ENCODE data around the gene LAMB3.

The LAMB3 gene

DNA sequence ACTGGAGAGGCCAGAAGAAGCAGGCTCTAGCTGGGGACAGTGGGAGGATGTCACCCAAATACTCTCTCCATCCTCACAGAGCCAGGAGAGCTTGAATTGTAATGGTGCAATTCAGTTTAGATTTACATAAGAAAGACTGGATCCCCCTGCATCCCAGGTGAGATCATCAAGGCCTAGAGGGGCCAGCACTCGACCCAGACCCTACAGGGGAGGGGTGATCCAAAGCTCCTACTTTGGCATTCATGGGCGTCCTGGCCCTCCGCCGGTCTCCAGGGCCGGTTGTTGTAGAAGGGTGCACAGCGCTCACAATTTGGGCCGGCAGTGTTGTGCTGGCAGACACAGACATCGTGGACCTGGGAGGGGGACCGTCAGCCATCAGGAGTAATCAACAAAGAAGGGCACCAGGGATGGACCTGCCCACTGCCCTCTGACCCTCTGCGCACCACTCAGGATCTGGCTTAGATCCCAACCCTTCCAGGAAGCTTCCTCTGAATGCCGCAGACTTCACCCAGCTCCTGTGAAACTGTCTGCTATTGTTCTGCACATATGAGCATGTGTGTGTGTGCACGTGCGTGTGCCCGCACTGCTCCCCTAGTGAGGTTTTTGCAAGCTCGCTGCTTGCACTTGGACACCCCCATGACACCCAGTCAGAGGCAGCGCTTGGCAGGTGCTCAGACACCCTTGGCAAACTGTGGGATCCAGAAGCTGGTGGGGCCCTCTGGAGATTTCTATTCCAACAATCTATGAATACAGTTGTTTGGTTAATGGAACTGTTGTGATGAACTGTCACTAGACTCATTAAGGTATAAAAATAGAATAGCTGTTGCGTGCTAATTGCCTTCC is 21.6 kb downstream of the LAMB3 start:
- DNase-seq, result no peak

DNA sequence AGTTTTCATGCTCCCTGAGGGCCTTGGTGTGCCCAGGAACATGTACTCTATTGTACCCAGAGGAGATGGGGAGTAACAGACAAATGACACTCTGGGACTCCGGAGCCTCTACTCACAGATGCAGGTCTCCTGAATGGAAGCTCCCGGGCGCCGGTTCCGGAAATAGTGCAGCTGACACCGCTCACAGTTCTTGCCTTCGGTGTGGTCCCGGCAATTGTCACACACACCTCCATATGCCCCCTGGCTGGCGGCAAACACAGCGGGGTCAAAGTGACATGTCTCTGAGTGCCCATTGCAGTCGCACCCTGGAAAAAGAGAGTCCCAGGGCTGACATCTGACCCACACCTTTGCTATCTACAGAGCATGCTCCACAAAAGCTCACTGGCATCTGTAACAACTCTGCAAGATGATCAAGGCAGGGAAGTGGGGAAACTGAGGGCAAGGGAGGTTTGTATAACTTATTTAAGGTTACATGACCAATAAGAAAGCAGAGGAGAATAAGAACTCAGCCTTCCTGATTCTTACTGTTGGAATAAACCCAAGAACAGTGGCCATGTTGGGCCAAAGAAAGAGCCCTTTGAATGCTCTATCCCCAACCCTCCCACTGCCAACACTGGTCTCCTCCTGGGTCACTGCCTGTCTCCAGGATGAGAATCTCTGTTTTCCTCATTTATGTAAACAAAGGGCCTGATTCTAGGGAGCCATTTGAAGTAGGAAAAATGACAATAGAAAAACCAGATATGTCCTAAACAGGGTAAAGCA is 22.4 kb downstream of the LAMB3 start:
- no peak for DNase-seq

DNA sequence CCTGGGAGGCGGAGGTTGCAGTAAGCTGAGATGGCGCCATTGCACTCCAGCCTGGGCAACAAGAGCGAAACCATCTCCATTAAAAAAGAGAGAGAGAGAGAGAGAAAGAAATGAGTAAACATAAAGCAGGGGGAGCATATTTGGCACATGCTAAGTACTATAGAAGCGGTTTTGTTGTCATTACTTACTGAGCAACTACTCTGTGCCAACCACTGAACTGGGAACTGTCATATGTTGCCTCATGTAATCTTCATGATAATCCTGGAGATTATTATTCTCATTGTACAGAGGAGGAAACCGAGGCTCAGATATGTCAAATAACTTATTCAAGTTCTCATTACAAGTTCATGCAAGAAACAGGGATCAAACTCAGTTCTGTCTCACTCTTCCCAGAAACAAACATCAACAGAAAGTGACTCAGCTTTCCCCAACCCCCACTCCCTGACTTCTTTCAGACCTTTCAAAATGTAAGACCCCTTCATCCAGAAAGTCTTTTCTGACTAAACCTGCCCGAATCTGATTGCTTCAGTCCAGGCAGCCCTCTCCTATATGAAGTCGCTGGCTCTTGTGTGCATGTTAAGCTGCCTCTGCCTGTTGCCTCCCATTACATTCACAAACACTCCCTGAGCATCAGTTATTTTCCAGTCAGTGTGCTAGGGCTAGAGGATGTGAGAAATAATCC is 23.5 kb downstream of the LAMB3 start:
- no peak for DNase-seq

DNA sequence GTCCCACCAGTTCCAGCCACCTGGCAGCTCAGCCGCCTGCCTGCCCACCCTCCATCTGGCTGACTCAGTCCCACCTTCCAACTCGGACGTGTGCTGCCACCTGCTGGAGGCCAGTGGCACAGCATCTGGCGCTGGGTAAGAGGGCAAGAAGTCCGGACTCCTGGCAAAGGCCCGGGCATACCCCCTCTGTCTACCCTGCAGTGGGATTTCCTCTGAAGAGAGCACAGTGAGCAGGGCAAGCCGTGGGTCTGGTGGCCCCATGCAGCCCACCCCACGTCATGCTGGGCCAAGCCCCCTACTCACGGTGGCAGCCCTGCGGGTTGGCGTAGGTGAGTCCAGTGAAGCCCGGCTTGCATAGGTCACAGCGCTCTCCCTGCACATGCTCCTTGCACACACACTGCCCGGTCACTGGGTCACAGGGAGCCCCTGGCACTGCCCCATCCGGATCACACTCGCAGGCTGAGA is 24.5 kb downstream of the LAMB3 start:
- DNase-seq, result peak; percentile 69

DNA sequence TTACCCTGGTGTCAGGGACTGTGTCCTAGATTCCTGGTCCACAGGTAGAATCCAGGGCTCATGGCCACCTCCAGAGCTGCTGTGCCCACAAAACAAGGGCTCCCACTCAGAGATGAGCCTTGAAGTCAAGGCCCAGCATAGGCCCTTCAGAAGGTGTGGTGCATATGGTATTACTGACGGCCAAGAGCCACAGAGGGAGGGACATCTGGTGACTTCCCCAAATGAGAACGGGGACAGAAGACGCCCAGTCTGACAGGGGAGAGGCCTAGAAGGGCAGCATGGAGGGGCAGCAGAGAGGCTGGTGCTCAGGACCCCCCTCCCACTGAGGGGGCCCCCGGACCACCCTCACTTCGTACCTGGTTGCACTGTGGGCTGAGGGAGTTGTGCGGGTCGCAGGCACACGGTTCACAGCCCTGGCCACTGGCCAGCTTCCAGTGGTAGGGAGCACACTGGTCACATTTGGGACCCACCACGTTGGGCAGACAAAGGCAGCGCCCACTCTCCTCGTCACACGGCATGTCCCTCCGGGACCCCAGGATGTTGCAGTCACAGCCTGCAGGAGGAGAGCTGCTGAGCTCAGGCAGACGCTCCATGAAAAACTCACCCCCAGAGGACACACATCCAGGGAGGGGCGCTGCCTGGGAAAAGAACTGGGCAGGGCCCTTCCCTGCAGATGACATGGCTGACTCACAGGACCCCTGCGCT is 25.0 kb downstream of the LAMB3 start:
- DNase-seq, result no peak

GRCh38 chr1:209626346-209627026 is 25.7 kb downstream of the LAMB3 start:
- DNase-seq, result no peak

- no peak for DNase-seq
Observed at GRCh38 chr1:209625791-209626285, 26.4 kb downstream of the LAMB3 start.

DNA sequence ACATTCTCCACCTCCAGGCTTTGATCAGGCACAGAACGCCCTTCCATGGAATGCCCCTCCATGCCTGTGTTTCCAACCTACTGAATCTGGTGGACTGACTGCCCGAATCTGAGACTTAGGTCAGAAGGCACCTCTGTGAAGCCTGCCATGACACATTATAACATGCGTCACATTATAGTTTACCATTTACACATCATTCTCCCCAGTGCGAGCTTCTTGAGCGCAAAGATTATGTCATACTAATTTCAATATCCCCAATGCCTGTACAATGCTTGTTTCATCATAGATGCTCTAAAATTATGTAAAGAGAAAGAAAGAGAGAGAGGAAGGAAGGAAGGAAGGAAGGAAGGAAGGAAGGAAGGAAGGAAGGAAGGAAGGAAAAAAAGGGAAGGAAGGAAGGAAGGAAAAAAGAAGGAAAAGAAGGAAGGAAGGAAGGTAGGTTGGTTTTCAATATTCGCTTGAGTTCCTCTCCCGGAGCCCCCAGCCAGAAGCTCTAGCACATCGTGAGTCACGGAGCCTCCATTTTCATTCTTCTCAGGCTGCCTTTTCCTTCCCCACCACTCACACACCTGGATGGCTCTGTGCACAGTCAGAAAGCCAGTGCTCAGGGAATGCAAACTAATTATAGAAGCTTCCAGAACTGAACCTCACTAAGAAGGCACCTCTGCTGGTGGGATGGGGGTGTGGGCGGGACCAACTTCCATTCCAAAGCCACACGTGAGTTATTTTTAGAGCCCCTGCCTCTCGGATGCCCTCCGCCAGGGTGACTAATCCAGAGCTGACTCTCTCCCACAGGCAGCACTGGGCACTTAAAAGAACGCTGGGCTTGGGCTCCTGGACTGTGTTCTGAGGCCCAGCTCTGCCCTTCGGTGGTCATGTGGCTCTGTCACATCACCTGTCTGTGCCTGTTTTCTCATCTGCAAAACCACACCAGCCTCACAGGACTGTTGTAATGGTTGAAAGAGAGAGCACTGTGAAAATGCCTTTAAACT is 27.4 kb downstream of the LAMB3 start:
- DNase-seq, result no peak

DNA sequence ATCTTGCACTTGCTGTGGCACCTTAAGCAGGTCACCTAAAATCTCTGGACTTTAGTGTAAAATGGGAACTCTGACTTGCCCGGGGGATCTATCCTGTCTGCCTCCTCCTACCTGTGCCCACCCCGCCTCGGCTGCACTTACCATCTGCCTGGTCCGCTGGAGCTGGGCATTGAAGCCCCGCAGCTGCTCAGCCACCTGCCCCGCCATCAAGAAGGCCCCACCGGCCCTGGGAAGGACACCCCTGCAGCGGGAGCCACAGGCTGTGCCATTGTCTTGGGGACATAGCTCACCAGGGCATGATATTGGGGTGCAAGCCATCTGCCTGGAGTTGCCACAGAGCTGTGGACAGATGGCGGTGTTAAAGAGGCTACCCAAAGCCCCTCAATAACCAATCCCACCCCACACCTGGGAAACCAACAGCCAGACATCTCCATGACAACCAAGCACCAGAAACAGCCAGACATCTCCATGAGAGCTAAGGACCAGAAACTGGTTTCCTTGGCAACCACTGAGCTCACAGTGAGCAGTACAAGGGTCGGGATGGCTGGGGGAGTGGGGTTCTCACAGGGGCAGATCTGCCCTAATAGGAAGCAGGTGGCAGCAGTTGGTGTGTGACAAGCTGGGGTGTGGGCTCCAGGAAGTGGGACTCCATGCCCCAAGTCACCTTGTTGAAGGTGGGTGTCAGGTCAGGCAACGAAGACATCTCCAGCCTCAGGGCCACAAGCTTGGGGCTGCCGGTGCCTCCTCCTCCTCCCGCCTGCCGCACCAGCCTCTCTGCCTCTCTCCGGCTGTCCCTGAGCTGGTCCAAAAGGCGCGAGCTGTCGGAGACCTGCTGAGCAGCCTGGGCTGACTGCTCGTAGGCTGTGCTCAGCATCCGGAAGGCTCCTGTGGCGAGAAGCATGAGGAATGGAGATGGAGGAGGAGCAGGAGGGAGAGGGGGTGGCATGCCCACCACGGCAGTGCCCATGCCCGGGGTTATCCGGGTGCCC is 29.1 kb downstream of the LAMB3 start:
- no peak for DNase-seq

DNA sequence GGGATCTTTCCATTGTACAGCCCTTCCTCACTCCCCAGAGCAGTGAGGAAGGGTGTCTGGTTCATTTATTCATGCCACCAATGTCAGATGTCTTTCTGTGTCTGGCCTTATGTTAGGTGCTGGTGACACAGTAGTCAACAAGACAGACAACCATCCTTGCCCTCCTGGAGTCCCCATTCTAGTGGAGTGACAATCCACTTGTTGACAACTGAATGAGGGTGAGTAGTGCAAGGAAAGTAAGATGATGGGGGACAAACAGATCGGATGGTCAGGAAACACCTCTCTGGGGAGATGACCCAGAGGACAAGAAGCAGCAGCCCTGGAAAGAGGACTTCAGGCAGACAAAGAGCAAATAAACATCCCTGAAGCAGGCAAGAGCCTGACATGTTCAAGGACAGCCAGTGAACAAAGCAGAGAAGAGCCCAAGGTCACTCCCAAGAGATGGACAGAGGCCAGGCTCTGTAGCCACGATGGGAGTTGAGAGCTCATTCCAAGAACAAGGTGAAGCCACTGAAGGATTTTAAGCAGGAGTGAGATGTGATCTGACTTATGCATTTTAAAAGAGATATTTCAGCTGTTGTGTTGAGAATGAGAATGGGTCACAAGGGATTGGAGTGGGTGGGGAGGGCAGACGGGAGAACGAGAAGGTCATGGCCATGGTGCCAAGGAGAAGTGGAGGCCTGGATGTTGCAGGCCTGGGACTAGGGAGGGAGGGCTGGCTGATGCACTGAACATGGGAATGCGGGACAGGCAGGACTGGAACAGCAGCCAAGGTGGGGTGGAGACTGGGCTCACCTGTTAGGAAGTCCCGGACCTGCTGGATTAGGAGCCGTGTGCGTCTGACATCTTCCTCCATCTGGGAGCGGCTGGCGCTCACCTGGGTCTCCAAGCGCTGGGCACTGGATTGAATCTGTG is 30.2 kb downstream of the LAMB3 start:
- DNase-seq, result no peak

- peak; percentile 11 for DNase-seq
Observed at GRCh38 chr1:209621286-209621685, 30.9 kb downstream of the LAMB3 start.

DNA sequence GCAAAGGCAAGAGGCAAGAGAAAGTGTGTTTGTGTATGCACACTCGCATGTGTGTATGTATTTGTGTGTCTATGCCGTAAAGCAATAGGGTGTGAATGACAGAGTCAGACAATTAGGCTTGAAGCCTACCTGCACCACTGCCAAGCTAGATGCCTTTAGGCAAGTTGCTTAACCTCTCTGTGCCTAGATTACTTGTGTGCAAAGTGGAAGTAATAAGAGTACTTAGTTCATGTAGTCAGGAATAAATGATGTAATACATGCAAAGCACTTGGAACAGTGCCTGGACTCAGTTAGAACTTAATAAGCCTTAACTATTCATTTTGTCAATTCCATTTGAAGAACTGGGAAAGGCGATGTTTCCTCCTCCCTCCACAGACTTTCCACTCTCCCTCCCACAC is 31.7 kb downstream of the LAMB3 start:
- no peak for DNase-seq

DNA sequence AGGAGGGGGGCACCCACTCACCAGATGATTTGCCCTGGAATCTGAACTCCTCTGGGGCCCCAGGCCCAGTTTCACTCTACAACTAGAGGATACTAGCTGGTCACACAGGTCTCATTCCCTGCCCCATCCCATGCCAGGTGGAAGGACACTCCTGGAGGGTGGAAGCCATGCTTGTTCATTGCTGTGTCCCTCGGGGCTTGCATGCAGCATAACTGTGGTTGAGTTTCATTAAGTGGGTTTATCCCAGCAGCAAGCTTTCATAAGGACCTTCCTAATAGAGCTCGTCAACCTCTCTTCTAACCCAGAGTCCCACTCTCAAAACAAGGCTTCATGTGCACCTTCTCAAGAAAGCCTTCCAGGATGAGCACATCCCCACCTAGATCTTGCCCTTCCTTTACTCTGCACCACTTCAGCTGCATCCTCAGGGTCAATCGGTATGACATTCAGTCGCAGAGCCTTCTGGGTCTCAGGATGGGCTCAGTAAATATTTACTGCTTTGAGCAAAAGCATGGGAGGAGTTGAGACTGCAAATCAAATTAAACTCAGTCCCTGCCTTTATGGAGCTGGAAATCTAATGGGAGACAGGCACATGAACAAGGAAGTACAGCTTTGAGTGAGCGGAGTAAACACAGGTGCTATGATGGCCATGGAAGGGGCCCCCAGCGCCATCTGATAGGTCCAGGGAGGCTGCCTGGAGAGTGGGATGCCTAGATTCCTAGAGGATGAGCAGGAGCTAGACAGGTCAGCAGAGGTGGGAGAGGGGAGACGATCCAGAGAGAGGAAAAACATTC is 32.3 kb downstream of the LAMB3 start:
- no peak for DNase-seq

DNA sequence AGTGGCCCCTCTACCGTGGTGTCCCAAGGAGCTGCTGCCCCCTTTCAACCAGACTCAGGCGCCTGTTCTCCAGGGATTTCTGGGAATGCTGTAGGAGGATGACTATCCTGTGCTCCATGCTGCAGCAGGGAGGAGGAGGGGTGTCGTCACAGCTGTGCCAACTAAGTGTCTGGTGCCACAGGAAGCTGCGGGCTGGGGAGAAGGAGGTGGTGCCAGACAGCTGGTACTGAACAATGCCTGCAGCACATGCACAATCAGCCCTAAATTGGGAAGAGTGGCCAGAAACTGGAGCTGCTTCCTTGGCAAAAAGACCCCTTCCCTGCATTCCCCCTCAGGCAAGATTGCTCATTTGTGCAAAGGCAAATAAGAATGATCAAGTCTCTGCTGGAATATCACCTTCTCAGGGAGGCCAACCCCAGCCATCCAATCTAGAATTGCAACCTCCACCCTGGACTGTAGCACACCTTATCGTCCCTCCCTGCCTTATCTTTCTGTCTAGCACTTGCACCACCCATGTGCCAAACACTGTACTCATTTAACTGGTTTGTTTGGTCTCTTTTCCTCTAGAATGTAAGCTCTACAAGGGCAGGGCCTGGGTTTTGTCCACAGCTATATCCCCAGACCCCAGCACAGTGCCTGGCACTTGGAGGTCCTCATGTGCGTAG is 33.3 kb downstream of the LAMB3 start:
- DNase-seq, result no peak

- DNase-seq, result no peak
Observed at GRCh38 chr1:209618291-209618690, 33.9 kb downstream of the LAMB3 start.

DNA sequence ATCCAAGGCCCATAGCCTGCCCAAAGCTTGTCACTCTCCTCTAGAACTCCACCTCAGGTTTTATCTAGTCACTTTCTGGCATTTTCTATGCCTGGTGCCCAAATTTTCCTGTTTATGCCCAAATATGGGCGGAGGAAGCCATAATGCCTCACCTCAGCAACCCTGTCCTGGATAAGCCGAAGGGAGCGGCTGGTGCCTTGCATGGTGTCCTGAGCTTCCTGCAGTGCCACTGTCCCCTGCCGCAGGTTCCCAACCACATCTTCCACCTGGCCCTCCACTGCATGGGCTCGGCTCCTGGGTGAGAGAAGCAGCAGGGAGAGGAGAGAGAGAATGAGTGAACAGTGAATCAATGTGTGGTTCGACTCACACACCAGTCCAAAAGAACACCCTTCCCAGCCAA is 34.5 kb downstream of the LAMB3 start:
- no peak for DNase-seq

Data from DMS79 treated with DMSO at 0.1 percent for 48 hours (cell line).